Rectal smooth muscle tissue (tissue), 1 donor: ENCODE measurements around the gene NTRK3.

Experiments used
- H3K27ac ChIP-seq: one replicate; pipeline ENCODE4 v1.7.0; 2013; ENCODE audit warnings: low read depth, low read length, inconsistent platforms
- H3K27me3 ChIP-seq: one replicate; pipeline ENCODE4 v1.7.0; 2013; ENCODE audit warnings: low read length; ENCODE audit not compliant: control insufficient read depth, insufficient read depth
- H3K36me3 ChIP-seq: one replicate; pipeline ENCODE4 v1.7.0; 2013; ENCODE audit warnings: low read length; ENCODE audit not compliant: control insufficient read depth, insufficient read depth
- H3K4me1 ChIP-seq: one replicate; pipeline ENCODE4 v1.7.0; 2013; ENCODE audit warnings: low read length; ENCODE audit not compliant: control insufficient read depth, insufficient read depth
- H3K4me3 ChIP-seq: one replicate; pipeline ENCODE4 v1.7.0; 2013; ENCODE audit warnings: low read length
- H3K9ac ChIP-seq: one replicate; pipeline ENCODE4 v1.7.0; 2013; ENCODE audit warnings: low read length

Gene NTRK3

GRCh38 chr15:88215066-88215648, 41.4 kb downstream of the NTRK3 start:
- Histone ChIP-seq H3K36me3 (no peaks in the 10 kb centered on the region), H3K27ac (no peak overlapping the region), H3K9ac (no peak overlapping the region), H3K4me1 (no peaks in the 10 kb centered on the region), H3K27me3 (no peaks in the 10 kb centered on the region), H3K4me3 (no peak overlapping the region)

- no peaks in the 10 kb centered on the region for H3K36me3 ChIP-seq
- no peaks in the 10 kb centered on the region for H3K27me3 ChIP-seq
- no peak overlapping the region for H3K4me3 ChIP-seq
- no peak overlapping the region for H3K9ac ChIP-seq
- H3K4me1 ChIP-seq = no peaks in the 10 kb centered on the region
- no peak overlapping the region for H3K27ac ChIP-seq
Observed at GRCh38 chr15:88209111-88209510, 47.4 kb downstream of the NTRK3 start.

GRCh38 chr15:88208396-88208795, 48.1 kb downstream of the NTRK3 start:
- H3K36me3 ChIP-seq = no peaks in the 10 kb centered on the region
- H3K9ac ChIP-seq = no peak overlapping the region
- no peak overlapping the region for H3K4me3 ChIP-seq
- no peaks in the 10 kb centered on the region for H3K4me1 ChIP-seq
- no peaks in the 10 kb centered on the region for H3K27me3 ChIP-seq
- H3K27ac ChIP-seq = no peak overlapping the region

GRCh38 chr15:88207565-88207964, 49.0 kb downstream of the NTRK3 start:
- H3K36me3 ChIP-seq = no peaks in the 10 kb centered on the region
- H3K27me3 ChIP-seq = no peaks in the 10 kb centered on the region
- H3K9ac ChIP-seq = no peak overlapping the region
- no peaks in the 10 kb centered on the region for H3K4me1 ChIP-seq
- no peak overlapping the region for H3K4me3 ChIP-seq
- H3K27ac ChIP-seq = no peak overlapping the region

GRCh38 chr15:88204584-88204983, 52.0 kb downstream of the NTRK3 start:
- Histone ChIP-seq H3K9ac (no peak overlapping the region), H3K27ac (no peak overlapping the region), H3K4me3 (no peak overlapping the region), H3K4me1 (no peaks in the 10 kb centered on the region), H3K36me3 (no peaks in the 10 kb centered on the region), H3K27me3 (no peaks in the 10 kb centered on the region)

- Histone ChIP-seq H3K36me3 (no peaks in the 10 kb centered on the region), H3K27ac (no peak overlapping the region), H3K27me3 (no peaks in the 10 kb centered on the region), H3K9ac (no peak overlapping the region), H3K4me3 (no peak overlapping the region), H3K4me1 (no peaks in the 10 kb centered on the region)
Observed at GRCh38 chr15:88202231-88202630, 54.3 kb downstream of the NTRK3 start.

- H3K9ac ChIP-seq = no peak overlapping the region
Observed at GRCh38 chr15:88201207-88201606, 55.3 kb downstream of the NTRK3 start.

GRCh38 chr15:88196961-88197360, 59.6 kb downstream of the NTRK3 start:
- Histone ChIP-seq H3K9ac (no peak overlapping the region), H3K4me3 (no peak overlapping the region), H3K27ac (no peak overlapping the region), H3K36me3 (no peaks in the 10 kb centered on the region), H3K27me3 (no peaks in the 10 kb centered on the region), H3K4me1 (no peaks in the 10 kb centered on the region)

More at GRCh38 chr15:88201207-88201606, 55.3 kb downstream of the NTRK3 start:
- Histone ChIP-seq H3K4me1 (no peaks in the 10 kb centered on the region), H3K36me3 (no peaks in the 10 kb centered on the region), H3K4me3 (no peak overlapping the region), H3K27ac (no peak overlapping the region), H3K27me3 (no peaks in the 10 kb centered on the region)

GRCh38 chr15:88194162-88194561, 62.4 kb downstream of the NTRK3 start:
- H3K9ac ChIP-seq = no peak overlapping the region
- H3K36me3 ChIP-seq = no peaks in the 10 kb centered on the region
- H3K27me3 ChIP-seq = no peaks in the 10 kb centered on the region
- H3K4me3 ChIP-seq = no peak overlapping the region
- no peaks in the 10 kb centered on the region for H3K4me1 ChIP-seq
- H3K27ac ChIP-seq = no peak overlapping the region

GRCh38 chr15:88193415-88193814, 63.1 kb downstream of the NTRK3 start:
- no peaks in the 10 kb centered on the region for H3K27me3 ChIP-seq
- H3K36me3 ChIP-seq = no peaks in the 10 kb centered on the region
- no peak overlapping the region for H3K4me3 ChIP-seq
- no peak overlapping the region for H3K27ac ChIP-seq
- no peaks in the 10 kb centered on the region for H3K4me1 ChIP-seq
- H3K9ac ChIP-seq = no peak overlapping the region

GRCh38 chr15:88191812-88192165, 64.8 kb downstream of the NTRK3 start:
- H3K4me1 ChIP-seq = no peaks in the 10 kb centered on the region
- no peak overlapping the region for H3K27ac ChIP-seq
- H3K36me3 ChIP-seq = no peaks in the 10 kb centered on the region
- H3K27me3 ChIP-seq = no peaks in the 10 kb centered on the region
- H3K4me3 ChIP-seq = no peak overlapping the region
- H3K9ac ChIP-seq = no peak overlapping the region

GRCh38 chr15:88190232-88190631, 66.3 kb downstream of the NTRK3 start:
- no peaks in the 10 kb centered on the region for H3K27me3 ChIP-seq
- H3K36me3 ChIP-seq = no peaks in the 10 kb centered on the region
- no peak overlapping the region for H3K27ac ChIP-seq
- H3K4me1 ChIP-seq = no peaks in the 10 kb centered on the region
- no peak overlapping the region for H3K9ac ChIP-seq
- no peak overlapping the region for H3K4me3 ChIP-seq

GRCh38 chr15:88188300-88188699, 68.2 kb downstream of the NTRK3 start:
- no peak overlapping the region for H3K4me3 ChIP-seq

More at GRCh38 chr15:88188300-88188699, 68.2 kb downstream of the NTRK3 start:
- Histone ChIP-seq H3K4me1 (no peaks in the 10 kb centered on the region), H3K27ac (no peak overlapping the region), H3K27me3 (no peaks in the 10 kb centered on the region), H3K36me3 (no peaks in the 10 kb centered on the region), H3K9ac (no peak overlapping the region)
